ENCODE data around the gene SCAMP1. TPM values are rescaled to one million over a fixed set of nuclear protein-coding genes. Genes with fewer than 3 reads are reported as not detected.
A peak's percentile ranks its signal among the peaks of the same experiment; 100 is the strongest.

Gene SCAMP1
- total RNA-seq, 1 experiment from 2014 or later = 36.0 TPM

GRCh38 chr5:78487846-78488245 is 127.4 kb downstream of the SCAMP1 start:
- Histone ChIP-seq H3K27ac (ENCODE audit: insufficient read length, low read depth, low read length) (no peak overlapping the region), H3K79me1 (ENCODE audit: insufficient read depth, low read depth, low read length, poor library complexity, severe bottlenecking) (no peaks in the 10 kb centered on the region)
- TF ChIP-seq CTCF (conservative IDR thresholded peaks at IDR 0.05) = no peak

More at GRCh38 chr5:78487846-78488245, 127.4 kb downstream of the SCAMP1 start:
- no peak overlapping the region for H2BK20ac ChIP-seq (ENCODE audit: low read depth, low read length, poor library complexity, severe bottlenecking)
- H2AK5ac ChIP-seq (ENCODE audit: insufficient read length, low read length) = no peak overlapping the region
- no peak overlapping the region for H3K4me3 Mint-ChIP-seq
- no peaks in the 10 kb centered on the region for H3K27me3 Mint-ChIP-seq (ENCODE audit: low read depth)
- H3K23me2 ChIP-seq (ENCODE audit: insufficient read length, low read depth, low read length, poor library complexity, severe bottlenecking) = no peaks in the 10 kb centered on the region
- H2BK120ac ChIP-seq (ENCODE audit: low read depth, low read length, poor library complexity, severe bottlenecking) = no peak overlapping the region
- H3K9ac ChIP-seq (ENCODE audit: extremely low read depth, insufficient read length, low read length) = no peak overlapping the region
- H2BK12ac ChIP-seq (ENCODE audit: insufficient read length, low read depth, low read length) = no peak overlapping the region
- H3K23ac ChIP-seq (ENCODE audit: insufficient read length, low read depth, low read length) = no peak overlapping the region
- H4K91ac ChIP-seq (ENCODE audit: insufficient read length, low read depth, low read length) = no peak overlapping the region
- DNase-seq = no peak
- H3K9me3 ChIP-seq (ENCODE audit: control insufficient read depth, low read depth, low read length) = no peaks in the 10 kb centered on the region
- no peak overlapping the region for H3T11ph ChIP-seq (ENCODE audit: low read length)
- peak overlapping the region in 2 of 3 experiments; percentile 58 to 60; a peak in 3 of 7 replicates for H3K27ac Mint-ChIP-seq
- no peak overlapping the region for H3K4ac ChIP-seq (ENCODE audit: low read depth, low read length)
- WGBS (ENCODE audit: extremely low coverage, insufficient read length, low lambda C conversion rate) = no CpG with 5 or more reads among the region's 4 CpGs
- H3K4me2 ChIP-seq (ENCODE audit: insufficient read depth, insufficient read length, low read length) = no peak overlapping the region
- H3K56ac ChIP-seq (ENCODE audit: insufficient read length, low read depth, low read length) = no peak overlapping the region
- H2AFZ ChIP-seq (ENCODE audit: low read length) = no peak overlapping the region
- no peak overlapping the region for H4K5ac ChIP-seq (ENCODE audit: insufficient read length, low read depth, low read length)
- H2BK5ac ChIP-seq (ENCODE audit: insufficient read length, low read length) = no peak overlapping the region
- H3K9me3 Mint-ChIP-seq = no peaks in the 10 kb centered on the region
- no peaks in the 10 kb centered on the region for H3K79me2 ChIP-seq (ENCODE audit: insufficient read depth, low read length)
- H4K20me1 ChIP-seq (ENCODE audit: control insufficient read depth, insufficient read depth, insufficient read length) = no peaks in the 10 kb centered on the region
- H3K4me1 ChIP-seq (ENCODE audit: insufficient read depth, low read length) = no peaks in the 10 kb centered on the region
- no peak overlapping the region for H4K8ac ChIP-seq (replicated peaks; ENCODE audit: insufficient read length, low read depth, low read length)
- peaks cover 10 to 11% of the 10 kb centered on the region in 2 experiments for H3K4me1 Mint-ChIP-seq
- H3K36me3 Mint-ChIP-seq (ENCODE audit: insufficient read depth in 1 of 3, low read depth in 3 of 3) = peaks cover 30 to 46% (median 30%) of the 10 kb centered on the region in 3 experiments; a peak in 6 of 7 replicates
- H3K18ac ChIP-seq (ENCODE audit: insufficient read length, low read depth, low read length) = no peak overlapping the region
- no peaks in the 10 kb centered on the region for H3K27me3 ChIP-seq (ENCODE audit: insufficient read depth, low read length)
- no peak overlapping the region for H3K14ac ChIP-seq (ENCODE audit: insufficient read depth, low read length)
- H2BK15ac ChIP-seq (ENCODE audit: low read depth, low read length) = no peak overlapping the region
